Endothelial cell of umbilical vein (primary cell): ENCODE data around the gene LAMA5. TPM values are rescaled to one million over a fixed set of nuclear protein-coding genes. Genes with fewer than 3 reads are reported as not detected.

ENCODE experiments used
- BruUV-seq: library from RNA; stranded (reverse); fragments of 400-500 nt; replicated peaks from 2 replicates; lab custom pipeline; 2021; lab: Mats Ljungman, UMichigan
- CTCF ChIA-PET: fragments of 300-600, 350-600 bp; sonication (Branson Sonifier 250); formaldehyde crosslinking; loops from one replicate; lab custom pipeline; 2021; ENCODE audit warnings: antibody characterized with exemption, inconsistent platforms; lab: Charles Lee
- POLR2A ChIA-PET: fragments of 300-600, 350-600 bp; sonication (Branson Sonifier 250); formaldehyde crosslinking; loops from one replicate; lab custom pipeline; 2021; ENCODE audit warnings: antibody characterized with exemption, inconsistent platforms; lab: Charles Lee
- DNase-seq: peaks from one replicate; pipeline ENCODE4 v3.0.0-alpha.2; 2011; ENCODE audit warnings: low read depth, low spot score
- FAIRE-seq: peaks from 2 replicates; lab custom pipeline; 2011; peaks lifted over from hg19 to GRCh38; lab: Jason Lieb, UNC
- H2AFZ ChIP-seq: 2 replicates; pipeline ENCODE4 v1.6.0; 2012; ENCODE audit warnings: low read depth, low read length, control low read depth, inconsistent platforms
- H3K27ac ChIP-seq: 2 replicates; pipeline ENCODE4 v1.5.1; 2011; ENCODE audit warnings: low read depth, mild to moderate bottlenecking, control low read depth, low read length, moderate library complexity; ENCODE audit not compliant: insufficient read depth
- H3K27me3 ChIP-seq, 2 experiments: 2 replicates each; pipeline versions ENCODE4 v1.6.0 to v1.6.1; 2011; ENCODE audit warnings: low read length in 2 of 2, mixed read lengths in 1 of 2; ENCODE audit not compliant: control insufficient read depth in 2 of 2, insufficient read depth in 2 of 2
- H3K36me3 ChIP-seq, 2 experiments: 2 replicates in 1 of 2; 3 replicates in 1 of 2; pipeline ENCODE4 v1.5.1; 2011; ENCODE audit warnings: low read length in 2 of 2, mild to moderate bottlenecking in 1 of 2, moderate library complexity in 1 of 2; ENCODE audit not compliant: control insufficient read depth in 2 of 2, insufficient read depth in 2 of 2; ENCODE audit errors: extremely low read depth in 1 of 2
- H3K4me1 ChIP-seq: 3 replicates; pipeline ENCODE4 v1.5.1; 2011; ENCODE audit warnings: mild to moderate bottlenecking, low read length; ENCODE audit not compliant: control insufficient read depth, insufficient read depth; ENCODE audit errors: extremely low read depth
- H3K4me2 ChIP-seq: 2 replicates; pipeline ENCODE4 v1.6.1; 2011; ENCODE audit warnings: low read length, control low read depth, mixed read lengths; ENCODE audit not compliant: insufficient read depth
- H3K4me3 ChIP-seq, 3 experiments: fragments of 200-600 bp in 1 of 3; sonication (generic), shearing (Covaris generic) in 1 of 3; replicated peaks in 1 of 3; 2 replicates each; pipeline ENCODE4 v1.5.1; 2011 to 2016; ENCODE audit warnings: control low read depth in 3 of 3, low read length in 3 of 3, mild to moderate bottlenecking in 2 of 3, inconsistent platforms in 1 of 3, low read depth in 1 of 3, moderate library complexity in 1 of 3; ENCODE audit not compliant: insufficient read depth in 1 of 3
- H3K79me2 ChIP-seq: 2 replicates; pipeline ENCODE4 v1.6.0; 2012; ENCODE audit warnings: low read length, inconsistent platforms; ENCODE audit not compliant: control insufficient read depth, insufficient read depth
- H3K9ac ChIP-seq: replicated peaks from 2 replicates; pipeline ENCODE3; 2011; ENCODE audit warnings: low read length, control low read depth; ENCODE audit not compliant: insufficient read depth; ENCODE audit errors: extremely low read depth
- H3K9me1 ChIP-seq: replicated peaks from 3 replicates; pipeline ENCODE4 v1.6.0; 2011; ENCODE audit warnings: mild to moderate bottlenecking, low read length; ENCODE audit not compliant: control insufficient read depth, insufficient read depth; ENCODE audit errors: extremely low read depth
- H3K9me3 ChIP-seq: replicated peaks from 2 replicates; pipeline ENCODE4 v1.5.1; 2012; ENCODE audit warnings: low read length, inconsistent platforms; ENCODE audit not compliant: control insufficient read depth, insufficient read depth
- H4K20me1 ChIP-seq: replicated peaks from 2 replicates; pipeline ENCODE3; 2011; ENCODE audit warnings: mild to moderate bottlenecking, low read length; ENCODE audit not compliant: control insufficient read depth, insufficient read depth; ENCODE audit errors: extremely low read depth
- CTCF ChIP-seq, 2 donors: IDR thresholded peaks; 1 replicate in 1 of 2; 2 replicates in 1 of 2; pipeline ENCODE4 v1.5.1; 2011; ENCODE audit warnings: low read length in 2 of 2, mild to moderate bottlenecking in 2 of 2, moderate library complexity in 2 of 2, control low read depth in 1 of 2, inconsistent platforms in 1 of 2, low read depth in 1 of 2; ENCODE audit not compliant: insufficient read depth in 1 of 2; ENCODE audit errors: extremely low read depth in 1 of 2
- EZH2 ChIP-seq: IDR thresholded peaks from 2 replicates; pipeline ENCODE4 v1.6.1; 2012; ENCODE audit warnings: borderline replicate concordance, low read depth, mild to moderate bottlenecking, moderate library complexity, low read length, inconsistent platforms; ENCODE audit not compliant: severe bottlenecking
- FOS ChIP-seq: IDR thresholded peaks from 2 replicates; pipeline ENCODE4 v1.6.1; 2011; ENCODE audit warnings: mild to moderate bottlenecking, low read length, moderate library complexity, borderline replicate concordance; ENCODE audit not compliant: insufficient read depth
- GATA2 ChIP-seq: IDR thresholded peaks from 2 replicates; pipeline ENCODE4 v1.7.0; 2011; ENCODE audit warnings: low read depth, mild to moderate bottlenecking, moderate library complexity, mixed read lengths, low read length; ENCODE audit not compliant: insufficient read length, insufficient read depth
- JUN ChIP-seq: IDR thresholded peaks from 2 replicates; pipeline ENCODE4 v1.6.1; 2011; ENCODE audit warnings: borderline replicate concordance, low read depth; ENCODE audit not compliant: insufficient read length, insufficient read depth
- MAX ChIP-seq: IDR thresholded peaks from 2 replicates; pipeline ENCODE4 v1.6.1; 2011; ENCODE audit not compliant: insufficient read depth, insufficient read length
- MYC ChIP-seq: IDR thresholded peaks from one replicate; pipeline ENCODE4 v1.6.1; 2011; ENCODE audit warnings: mild to moderate bottlenecking, low read depth, low read length
- POLR2A ChIP-seq: IDR thresholded peaks from 2 replicates; pipeline ENCODE4 v1.6.1; 2012; ENCODE audit warnings: low read depth, mild to moderate bottlenecking, control low read depth, low read length
- POLR2AphosphoS5 ChIP-seq: IDR thresholded peaks from 2 replicates; pipeline ENCODE4 v1.6.1; 2012; ENCODE audit warnings: low read depth, mild to moderate bottlenecking, control low read depth, low read length, moderate library complexity; ENCODE audit not compliant: insufficient read depth
- dilution Hi-C: fragments of 300-500 bp; cut with MboI; formaldehyde crosslinking; loops from one replicate; pipeline ENCODE4 v1.15.0; 2019; ENCODE audit warnings: low sequenced_read_pairs; ENCODE audit not compliant: extremely low pct_ligation_motif_present
- intact Hi-C: fragments of 100-400 bp; cut with micrococcal nuclease; formaldehyde crosslinking; loops from one replicate; pipeline ENCODE4 v1.10.0; 2022
- polyA plus RNA-seq, 4 experiments: library from polyadenylated mRNA; depleted of rRNA in 3 of 4; stranded (reverse) in 3 of 4; unstranded in 1 of 4; fragments of >200 nt; gene quantifications; 2 replicates each; pipeline versions ENCODE4 v1.2.1 to v1.2.3, GENCODE V29; 2011 to 2012; ENCODE audit warnings: missing spikeins in 1 of 4
- total RNA-seq: library from RNA; stranded (reverse); gene quantifications from 2 replicates; pipeline ENCODE4 v1.2.3, GENCODE V29; 2021

LAMA5 gene
- total and polyA plus RNA-seq, 2 donors (not counting 3 experiments of a cell fraction or from before 2014, with no cell fraction given), result 24.0 to 145 TPM

- FAIRE-seq, result no peak
- dilution Hi-C loops (no loop called here), intact Hi-C loops (no loop called here)
- TF ChIP-seq FOS (no peak), POLR2AphosphoS5 (no peak), MAX (no peak), EZH2 (no peak), CTCF (IDR thresholded peaks at IDR 0.05; ENCODE audit: extremely low read depth in 1 of 2, insufficient read depth in 1 of 2, low read depth in 1 of 2, low read length in 2 of 2) (no peak), POLR2A (no peak), JUN (no peak), GATA2 (no peak), MYC (no peak)
- no TSS peak for BruUV-seq
- Histone ChIP-seq H2AFZ (no peak overlapping the region), H3K9me3 (no peaks in the 10 kb centered on the region), H3K27ac (no peak overlapping the region), H3K79me2 (peaks cover 4% of the 10 kb centered on the region), H3K4me2 (no peak overlapping the region), H3K36me3 (peaks cover 15 to 63% of the 10 kb centered on the region in 2 experiments), H3K27me3 (no peaks in the 10 kb centered on the region), H3K9ac (no peak overlapping the region), H3K9me1 (no peaks in the 10 kb centered on the region), H3K4me1 (no peaks in the 10 kb centered on the region), H3K4me3 (no peak overlapping the region), H4K20me1 (no peaks in the 10 kb centered on the region)
- CTCF ChIA-PET, result interaction anchor here (2.3 kb wide), 1 partner anchor 68 kb away, joined by 7 read pairs; no protein-coding TSS in a partner anchor
- no peak for DNase-seq
- POLR2A ChIA-PET, result no interaction called here
Observed at GRCh38 chr20:62314339-62314638, 52.8 kb downstream of the LAMA5 start.
